HUDEP-2 (cell line): ENCODE results near the gene TLL1.

ENCODE experiments used
- DNase-seq, 76 experiments: peaks; one replicate each; lab custom pipeline; 2025; ENCODE audit not compliant: unreplicated experiment in 76 of 76; lab: John Stamatoyannopoulos, UW

TLL1 gene

DNA sequence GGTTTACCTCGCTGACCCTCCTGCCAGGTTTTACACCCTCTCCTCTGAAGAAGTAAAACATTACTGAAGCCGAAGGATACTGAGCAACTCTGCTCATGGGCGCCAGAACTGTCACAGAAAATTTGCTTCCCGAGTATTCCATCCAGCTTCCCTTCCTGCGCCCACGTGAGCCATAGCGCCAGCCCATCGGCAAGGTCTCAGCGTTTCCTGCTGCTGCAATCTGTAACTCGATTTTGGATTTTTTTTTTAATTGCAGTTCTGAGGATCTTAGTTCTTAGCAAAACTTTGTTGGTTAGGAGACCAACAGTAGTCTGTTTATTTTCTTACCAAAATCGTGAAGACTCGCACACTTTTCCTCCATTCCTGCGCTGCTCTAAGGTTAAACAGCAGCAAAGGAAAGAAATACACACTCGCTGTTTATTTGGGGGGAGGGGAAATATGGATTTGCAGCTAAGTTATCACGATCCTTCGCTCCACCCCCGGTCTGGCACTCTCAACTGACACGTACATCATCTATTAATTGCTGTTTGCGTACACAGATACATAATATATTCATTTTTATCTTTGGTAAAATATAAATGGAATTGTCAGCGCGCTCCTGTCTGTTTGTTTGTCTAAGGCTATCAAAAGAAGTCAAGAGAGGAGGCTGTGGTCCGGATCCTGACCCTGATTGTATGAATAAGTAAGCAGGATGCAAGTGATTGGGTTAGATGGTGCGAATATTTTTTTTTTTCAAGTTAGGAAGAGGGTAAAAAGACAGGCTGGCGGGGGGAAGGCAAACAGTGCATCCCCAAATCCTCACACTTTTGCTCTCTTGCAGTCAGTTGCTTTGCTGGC lies at the start of gene TLL1:
TLL1 (plus strand) TSS at position 777 of the 837 bp plus-strand sequence. CDS start 668 bp downstream, outside the sequence.
- no peak for DNase-seq

DNA sequence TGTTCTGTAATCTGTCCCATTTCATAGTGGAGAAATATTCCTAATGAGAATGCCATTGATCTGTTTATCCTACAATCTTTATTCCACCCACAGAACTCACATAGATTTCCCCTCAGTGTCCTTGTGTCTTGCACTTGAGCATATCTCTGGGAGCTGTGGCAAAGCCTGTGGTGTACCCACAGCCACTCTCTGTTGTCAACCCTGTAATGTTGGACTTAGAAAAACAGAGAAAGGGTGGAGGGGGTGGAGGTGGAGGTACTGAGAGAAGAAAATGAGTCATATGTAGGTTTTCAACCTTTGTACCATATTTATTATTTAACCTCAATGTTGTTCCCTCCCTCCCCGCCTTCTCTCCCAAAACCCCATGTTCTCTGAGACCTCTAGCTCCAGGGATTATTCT lies 46.9 kb upstream of the TLL1 start:
- DNase-seq = no peak

DNA sequence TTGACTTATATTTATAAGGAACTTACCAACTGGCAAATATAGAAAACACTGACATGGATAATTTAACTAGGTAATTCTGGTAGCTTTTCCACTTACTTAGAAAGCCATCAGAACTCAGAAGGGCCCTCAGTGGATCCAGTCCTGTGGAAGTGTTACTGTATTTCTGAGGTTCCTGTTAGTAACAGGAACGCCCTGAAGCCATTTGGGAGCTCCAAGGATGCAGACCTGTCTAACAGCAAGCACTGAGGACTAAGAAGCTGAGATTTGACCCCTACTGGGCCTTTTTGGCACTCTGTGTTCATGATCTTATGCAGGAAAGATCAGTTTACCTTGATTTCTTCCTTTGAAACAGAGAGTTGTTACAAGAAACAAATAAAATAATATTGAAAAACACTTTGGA lies 46.0 kb upstream of the TLL1 start:
- no peak for DNase-seq

DNA sequence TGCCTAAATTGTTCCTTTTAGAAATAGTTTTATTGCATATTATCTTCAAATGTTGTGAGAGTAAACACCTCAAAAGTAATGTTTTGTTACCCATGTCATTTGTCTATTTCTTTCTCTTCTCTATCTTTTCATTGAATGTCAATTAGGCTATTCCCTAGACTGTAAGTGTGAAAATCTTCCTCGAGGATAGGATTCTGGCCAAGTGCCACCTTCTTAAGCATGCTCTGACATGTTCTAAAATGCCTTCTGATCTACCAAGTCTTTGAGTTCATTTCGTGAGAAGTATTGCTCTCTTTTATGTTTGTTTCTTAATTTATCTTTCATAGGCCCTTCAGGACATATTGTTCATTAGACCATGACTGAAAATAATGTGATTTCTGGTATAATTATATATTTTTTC lies 44.1 kb upstream of the TLL1 start:
- no peak for DNase-seq

DNA sequence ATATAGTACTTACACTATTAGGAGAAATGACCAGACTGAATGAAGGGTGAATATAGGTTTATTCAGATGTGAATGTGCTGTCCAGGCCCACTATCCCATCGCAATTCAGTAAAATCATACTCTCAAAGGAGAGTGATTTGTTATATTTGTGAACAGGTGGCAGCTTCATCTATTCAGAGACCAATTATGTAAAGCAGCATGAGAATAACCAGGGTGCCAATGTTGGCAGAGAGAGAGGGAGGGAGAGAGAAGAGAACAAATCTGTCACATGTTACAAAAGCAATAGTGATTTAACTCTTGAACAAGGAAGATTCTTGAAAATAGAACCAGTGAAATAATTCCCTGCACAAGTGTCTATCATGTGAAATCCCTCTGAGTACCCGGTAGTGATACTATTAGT lies 38.9 kb upstream of the TLL1 start:
- DNase-seq = no peak

DNA sequence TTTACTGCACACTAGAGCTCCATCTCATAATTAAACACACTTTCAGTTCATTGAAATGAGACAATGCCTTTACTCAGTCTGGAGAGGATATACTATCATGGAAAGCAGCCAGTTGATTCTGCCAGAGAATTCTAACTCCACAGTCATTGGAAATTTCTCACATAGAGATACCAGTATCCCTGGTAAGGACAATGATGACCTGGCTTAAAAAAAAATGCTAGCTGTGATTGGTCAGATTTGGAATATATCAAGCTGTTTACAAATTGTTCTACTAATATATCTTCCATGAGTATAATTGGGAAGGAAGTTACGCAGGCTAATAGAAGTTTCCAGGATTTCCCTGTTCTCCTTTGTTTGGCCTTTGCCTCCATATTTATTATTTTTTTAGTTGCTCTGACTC lies 34.5 kb upstream of the TLL1 start:
- DNase-seq = no peak

DNA sequence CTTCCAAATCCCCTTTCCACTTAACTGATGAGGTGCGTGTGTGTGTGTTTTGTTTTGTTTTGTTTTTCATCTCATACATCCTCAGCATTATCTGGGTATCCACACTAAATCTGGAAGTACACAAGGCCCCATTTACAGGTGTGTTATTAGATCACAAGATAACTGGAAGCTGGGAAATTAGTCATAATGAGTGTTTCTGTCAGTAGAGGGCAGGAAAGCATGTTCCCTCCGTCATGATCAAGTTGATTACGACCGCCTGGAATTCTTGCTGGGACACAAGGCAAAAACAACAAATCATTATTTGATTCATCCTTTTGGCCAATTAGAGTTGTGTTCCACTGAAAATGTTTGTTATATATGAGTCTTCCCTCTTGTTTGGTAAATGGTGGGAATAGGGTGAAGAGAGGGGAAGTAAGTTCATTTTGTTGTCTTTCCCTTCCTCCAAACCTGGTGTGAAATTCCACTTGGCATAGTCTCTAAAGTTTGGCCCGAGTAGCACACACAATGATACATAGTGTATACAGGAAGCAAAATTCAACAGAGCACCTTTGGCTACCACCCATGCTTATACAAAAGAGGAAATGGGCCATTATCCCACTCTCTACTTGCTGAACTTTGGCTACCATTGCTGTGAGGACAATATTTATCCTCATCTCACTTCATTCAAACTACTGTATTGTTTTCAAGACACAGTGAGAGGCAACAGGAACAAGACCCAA lies 33.3 kb upstream of the TLL1 start:
- DNase-seq = no peak

DNA sequence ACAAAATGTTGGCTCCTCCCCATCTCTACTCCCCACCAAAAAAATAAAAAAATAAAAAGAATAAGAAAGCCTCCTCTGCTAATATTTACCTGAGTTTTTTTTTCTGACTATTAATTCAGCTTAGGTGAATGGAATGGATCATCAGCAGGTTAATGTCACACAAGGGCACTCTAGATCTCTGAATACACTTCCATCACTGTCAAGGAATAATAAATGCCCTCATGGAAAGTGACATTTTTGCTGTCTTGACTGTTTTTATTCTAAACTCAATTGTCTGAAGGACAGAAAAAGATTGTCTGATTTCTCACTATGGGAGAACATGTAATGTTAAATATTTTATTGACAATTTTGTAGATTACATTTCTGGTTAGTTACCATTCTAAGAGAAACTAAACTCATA lies 30.4 kb upstream of the TLL1 start:
- DNase-seq = no peak

DNA sequence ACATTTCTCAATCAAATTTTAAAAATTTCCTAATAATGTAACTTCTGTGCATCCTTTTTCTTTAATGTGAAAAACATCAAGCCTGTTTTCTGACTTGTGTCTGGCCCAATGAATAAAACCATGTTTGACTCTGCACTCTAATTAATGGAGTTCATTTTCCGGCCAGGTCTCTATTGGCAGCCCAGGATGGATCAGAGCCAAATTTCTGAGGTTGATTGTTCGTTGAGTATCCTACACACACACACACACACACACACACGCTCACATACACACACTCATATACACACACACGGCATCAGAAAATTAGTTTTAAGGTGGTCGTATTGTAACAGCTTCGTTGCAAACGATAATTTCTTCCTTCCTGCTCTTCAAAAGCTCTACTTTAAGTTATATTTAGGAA lies 28.9 kb upstream of the TLL1 start:
- DNase-seq = no peak

DNA sequence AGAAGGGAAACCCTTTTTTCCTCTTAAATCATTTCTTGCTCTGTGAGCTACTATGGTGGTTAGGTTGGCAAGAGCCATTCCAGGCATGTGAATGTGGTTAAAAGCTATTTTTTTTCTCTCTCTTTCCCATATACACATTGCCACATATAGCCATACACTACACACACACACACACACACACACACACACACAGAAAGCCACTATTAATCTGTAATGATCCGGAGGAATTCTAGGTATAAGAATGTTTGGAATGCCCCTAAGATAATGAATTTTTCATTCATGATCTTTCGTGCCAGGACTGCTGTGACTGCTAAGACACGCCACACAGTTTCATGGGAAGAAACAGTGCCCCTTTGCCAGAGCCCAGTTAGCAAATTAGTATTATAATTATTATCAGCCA lies 21.8 kb upstream of the TLL1 start:
- DNase-seq = no peak

DNA sequence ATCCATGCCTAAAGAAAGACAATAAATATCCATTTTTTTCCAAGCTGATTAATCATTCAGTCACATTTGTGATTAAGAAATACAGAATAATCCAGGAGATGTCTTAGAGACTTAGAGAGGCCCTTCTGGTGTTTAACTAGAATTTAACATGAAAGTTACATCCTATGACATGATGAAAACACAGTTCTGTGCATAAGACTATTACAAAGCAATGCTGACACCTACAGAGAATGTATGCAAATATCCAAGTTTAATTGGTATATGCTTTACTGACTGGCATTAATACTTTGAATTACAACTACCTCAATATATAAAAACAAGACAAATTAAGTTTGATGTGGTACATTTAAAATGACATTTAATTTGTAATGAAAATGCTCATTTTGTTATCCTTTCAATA lies 17.8 kb upstream of the TLL1 start:
- DNase-seq = no peak

DNA sequence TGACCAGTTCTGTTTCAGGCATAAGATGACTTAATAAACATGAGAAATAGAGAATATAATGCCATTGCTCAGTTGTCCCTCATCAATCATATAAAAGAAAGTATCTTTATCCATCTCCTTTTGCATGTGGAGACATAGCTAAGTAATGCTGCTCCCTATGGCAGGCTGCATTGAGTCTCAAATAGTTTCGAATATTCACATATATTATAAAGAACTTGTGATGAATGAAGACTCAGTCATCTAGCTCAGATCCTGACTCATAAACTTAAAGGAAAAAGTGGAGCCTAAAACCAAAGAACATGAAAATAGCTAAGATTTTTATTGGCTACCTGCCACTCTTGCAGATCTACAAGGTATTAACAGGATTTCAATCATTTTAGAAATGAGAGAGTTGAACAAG lies 11.7 kb upstream of the TLL1 start:
- DNase-seq = no peak

DNA sequence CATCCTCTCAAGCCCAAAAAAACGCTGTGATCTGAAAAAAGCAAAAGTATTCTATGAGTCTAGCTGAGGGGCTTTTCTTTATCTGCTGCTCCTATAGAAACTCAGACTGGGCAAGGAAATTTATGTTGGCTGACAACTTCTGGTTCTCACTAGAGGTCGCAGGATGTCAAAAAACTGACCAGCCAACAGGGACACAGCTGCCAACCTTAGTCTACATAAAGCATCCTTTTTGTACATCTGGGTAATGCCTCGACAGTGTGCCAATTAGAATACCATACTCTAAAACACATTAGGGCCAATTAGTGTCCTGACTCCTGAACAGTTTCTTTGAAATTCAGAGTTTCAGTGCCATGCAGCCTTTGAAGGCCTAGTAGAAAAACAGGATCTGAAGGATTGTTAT lies 8.8 kb upstream of the TLL1 start:
- DNase-seq = peak in 2 of 76 experiments; percentile 0 to 2

DNA sequence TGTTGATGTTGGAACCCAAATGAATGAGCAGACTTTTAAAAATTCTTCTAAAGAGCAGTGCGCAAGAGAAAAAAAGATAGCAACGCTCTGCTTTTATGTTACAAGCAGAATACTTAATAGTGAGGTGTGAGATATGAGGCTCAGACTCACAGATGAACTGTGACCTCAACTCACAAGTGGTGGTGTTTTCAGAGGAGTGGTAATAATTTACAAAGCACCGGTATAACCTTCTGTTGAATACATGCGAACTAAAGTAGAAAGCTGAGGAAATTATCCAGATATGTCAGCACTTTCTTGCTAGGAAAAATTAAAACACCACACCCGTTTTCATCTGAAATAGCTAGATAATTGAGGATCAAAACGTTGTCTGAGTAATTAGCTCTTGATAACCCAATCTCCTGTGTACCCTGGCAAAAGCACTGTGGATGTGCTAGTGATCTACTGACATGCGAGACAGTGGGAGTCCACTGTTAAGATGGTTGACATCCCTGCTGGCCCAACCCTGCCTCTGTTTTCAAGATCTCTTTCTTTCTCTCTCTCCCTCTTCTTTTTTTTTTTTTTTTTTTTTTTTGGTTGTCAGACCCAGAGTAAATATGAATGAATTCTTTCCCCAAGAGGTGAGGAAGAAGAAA lies 6.9 kb upstream of the TLL1 start:
- DNase-seq = no peak

DNA sequence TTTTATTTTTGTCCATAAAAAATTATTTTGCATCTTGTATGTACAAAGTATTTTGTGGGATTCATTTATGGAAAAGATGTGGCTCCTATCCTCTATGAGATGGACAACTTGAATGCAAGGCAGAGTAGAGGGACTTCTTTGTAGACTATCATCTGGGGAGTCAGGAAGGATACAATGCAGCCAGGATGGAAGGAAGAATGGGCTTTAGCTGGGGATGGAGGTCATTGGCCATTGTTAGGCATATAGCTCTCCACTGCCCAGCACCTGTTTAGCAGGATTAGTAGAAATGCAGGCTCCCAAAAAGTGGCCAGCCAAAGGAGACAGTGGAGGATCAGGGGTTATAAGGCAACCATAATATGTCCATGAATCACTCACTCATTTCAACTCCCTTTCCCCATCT lies 5.1 kb upstream of the TLL1 start:
- DNase-seq = no peak

DNA sequence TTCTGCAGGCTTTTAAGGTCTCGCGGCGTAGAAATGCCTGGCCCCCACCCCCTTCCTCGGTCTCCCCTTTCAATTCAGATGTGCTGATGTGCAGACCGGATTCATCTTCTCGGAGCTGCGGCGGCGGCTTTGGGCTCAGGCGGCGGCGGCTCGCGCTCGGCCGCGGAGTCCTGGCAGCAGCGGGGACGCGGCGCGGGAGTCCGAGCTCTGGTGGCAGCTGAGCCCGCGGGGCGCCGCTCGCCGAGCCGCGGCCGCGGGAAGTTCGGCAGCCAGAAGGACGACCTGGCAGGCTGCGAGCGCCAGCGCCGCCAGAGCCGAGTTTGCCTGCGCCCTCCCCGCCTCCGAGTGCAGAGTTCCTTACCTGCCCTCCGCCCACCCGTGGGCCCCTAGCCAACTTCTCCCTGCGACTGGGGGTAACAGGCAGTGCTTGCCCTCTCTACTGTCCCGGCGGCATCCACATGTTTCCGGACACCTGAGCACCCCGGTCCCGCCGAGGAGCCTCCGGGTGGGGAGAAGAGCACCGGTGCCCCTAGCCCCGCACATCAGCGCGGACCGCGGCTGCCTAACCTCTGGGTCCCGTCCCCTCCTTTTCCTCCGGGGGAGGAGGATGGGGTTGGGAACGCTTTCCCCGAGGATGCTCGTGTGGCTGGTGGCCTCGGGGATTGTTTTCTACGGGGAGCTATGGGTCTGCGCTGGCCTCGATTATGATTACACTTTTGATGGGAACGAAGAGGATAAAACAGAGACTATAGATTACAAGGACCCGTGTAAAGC lies 448 bp downstream of the TLL1 start:
- no peak for DNase-seq

DNA sequence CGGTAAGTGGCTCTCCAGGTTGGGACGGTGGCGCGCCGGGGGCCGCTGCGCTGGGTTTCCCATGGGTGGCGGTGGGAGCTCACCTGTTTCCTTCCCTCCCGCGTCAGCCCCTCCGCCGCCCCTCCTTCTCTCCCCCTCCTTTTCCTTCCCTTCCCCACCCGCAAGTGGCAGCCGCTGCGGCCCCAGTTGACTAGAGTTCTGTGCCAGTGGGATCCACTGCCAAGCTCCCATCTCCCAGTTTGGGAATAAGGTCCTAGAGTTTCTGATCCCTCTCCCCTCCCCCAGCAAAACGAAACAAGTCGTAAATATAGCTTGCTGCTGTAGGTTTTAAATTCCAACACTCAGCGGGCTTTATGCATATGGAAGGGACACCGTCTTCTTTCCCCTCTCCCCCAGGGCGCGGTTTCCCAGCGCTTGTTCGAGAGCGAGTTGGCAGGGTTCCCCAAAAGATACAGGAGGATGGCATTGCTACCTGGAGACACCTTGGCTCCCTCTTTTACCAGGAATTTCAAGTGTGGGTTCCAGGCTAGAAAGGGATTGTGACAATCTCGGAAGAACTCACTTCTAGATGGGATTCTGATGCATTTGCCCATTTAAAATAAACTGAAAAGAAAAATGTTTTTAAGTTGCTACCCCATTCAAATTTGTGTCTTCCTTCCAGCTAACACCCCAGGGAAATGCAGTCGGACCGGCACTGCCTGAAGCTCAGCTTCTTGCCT lies 1.2 kb downstream of the TLL1 start:
- no peak for DNase-seq

DNA sequence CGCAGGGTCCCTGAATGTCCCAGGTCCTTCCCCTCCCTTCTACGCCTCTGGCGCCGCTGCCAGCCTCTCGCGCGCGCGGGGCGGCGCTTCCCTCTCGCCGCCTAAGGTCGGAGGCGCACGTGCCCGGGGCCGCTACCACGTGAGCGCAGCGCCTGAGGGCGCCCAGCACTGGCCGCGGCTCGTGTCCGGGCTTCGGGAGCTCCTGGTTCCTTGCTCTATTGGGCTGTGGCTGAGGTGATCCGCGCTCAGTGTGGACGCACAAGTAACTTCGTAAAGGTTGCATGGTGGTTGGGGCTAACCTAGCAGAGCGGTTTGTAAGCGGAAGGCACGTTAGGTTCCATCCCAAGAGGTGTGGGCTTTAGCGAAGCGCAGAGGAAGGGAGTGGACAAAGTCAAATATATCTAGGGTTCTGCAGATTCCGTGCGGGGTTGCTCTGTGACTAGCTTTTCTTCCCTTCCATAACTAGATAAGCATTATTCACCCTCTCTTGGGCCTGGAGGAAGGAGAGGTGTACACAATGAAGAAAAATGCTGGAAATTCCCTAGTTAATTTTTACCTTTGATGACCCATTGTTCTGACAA lies 1.8 kb downstream of the TLL1 start:
- peak in 3 of 76 experiments; percentile 1 to 23 (median 6) for DNase-seq

DNA sequence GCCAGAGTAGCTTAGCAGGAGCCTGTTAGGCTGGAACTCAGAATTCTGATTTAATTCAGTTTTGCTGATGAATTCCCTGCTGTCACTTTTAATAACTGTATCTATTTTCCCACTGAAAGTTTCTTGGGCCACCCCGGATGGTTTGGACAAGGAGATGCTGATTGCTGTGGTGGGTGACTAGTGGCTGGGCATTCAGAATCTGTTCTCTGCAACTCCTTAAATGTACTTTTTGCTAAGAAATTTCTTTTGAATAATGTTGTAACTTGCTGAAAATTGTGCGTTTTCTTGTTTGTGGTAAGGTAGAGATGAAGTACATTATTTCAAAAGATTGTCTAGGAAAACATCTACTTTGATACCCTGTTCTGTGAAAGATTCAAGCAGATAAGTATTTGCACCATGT lies 2.4 kb downstream of the TLL1 start:
- no peak for DNase-seq

DNA sequence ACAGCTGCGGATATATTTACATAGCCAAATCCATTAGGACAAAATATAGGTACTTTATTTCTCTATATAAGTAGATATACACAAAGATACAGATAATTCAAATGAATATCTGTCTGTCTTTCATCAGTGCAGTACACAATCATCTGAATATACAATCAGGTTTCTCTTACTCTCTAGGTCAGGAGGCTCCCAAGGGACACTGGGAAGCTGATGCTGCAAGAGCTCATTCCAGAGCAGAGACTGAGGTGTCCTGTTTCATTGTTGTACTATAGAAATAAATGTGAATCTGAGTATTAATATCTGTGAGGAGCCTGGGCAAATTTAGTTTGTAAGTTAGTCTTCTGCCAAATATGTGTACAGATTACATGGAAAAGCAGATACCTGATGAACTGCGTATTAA lies 4.2 kb downstream of the TLL1 start:
- no peak for DNase-seq
